ENCODE measurements around the gene MTOR.

Gene MTOR

DNA sequence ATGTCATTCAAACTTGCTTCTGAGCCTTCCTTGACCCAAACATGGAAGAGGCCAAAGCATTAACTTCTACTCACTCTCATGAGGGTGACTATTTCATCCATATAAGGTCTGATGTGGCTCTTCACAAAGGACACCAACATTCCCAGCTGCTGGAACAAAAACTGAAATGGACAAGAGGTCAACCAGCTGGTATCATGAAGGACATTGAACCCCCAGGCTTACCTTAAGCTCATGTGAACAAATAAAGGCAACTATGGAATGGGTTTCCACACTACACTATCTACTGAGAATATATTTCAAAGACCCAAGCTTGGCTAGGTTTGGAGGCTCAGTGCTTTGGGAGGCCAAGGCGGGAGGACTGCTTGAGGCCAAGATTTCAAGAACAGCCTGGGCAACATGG, 46.3 kb downstream of the MTOR start:
- no peak overlapping the region for H3K4me3 ChIP-seq (ENCODE audit: low read depth, low read length)
- no peak for TF ChIP-seq CTCF (IDR thresholded peaks at IDR 0.05; ENCODE audit: insufficient read depth, low read depth, low read length, missing control alignments)
- no peak for DNase-seq (ENCODE audit: low read depth)

GRCh38 chr1:11215381-11216005, 46.9 kb downstream of the MTOR start:
- no peak for TF ChIP-seq CTCF (IDR thresholded peaks at IDR 0.05; ENCODE audit: insufficient read depth, low read depth, low read length, missing control alignments)
- DNase-seq (ENCODE audit: low read depth) = no peak
- no peak overlapping the region for H3K4me3 ChIP-seq (ENCODE audit: low read depth, low read length)

DNA sequence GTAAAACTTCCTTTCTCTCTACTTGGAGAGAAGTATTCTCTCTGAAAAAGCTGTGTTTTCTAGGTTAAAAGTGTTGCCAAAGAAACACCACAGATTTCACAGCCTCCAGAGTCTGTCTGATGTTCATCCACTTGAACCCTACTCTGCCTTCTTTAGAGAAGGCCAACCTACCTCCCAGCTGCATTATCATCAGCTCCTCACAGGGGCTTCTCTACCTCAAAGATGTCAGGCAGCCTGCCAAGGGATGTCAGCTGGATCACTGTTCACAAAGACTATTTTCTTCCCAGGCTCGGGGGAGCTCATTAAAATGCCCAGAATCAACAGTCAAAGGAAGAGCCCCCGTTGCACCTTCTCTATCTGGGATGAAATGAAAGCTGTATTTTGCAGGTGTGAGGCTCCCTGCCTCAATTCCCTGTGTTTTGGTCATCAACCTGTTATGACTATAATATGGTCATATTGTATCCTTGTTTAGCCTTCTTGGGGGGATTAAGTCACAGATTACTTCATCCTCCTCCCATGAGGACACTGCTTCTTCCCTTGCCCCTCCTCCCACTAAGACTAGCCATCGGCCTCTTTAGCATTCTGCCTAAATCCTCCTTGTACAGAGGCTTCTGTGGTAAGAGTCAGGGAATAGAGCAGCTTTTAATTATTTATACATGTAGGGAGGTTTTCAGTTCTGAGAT, 47.5 kb downstream of the MTOR start:
- DNase-seq (ENCODE audit: low read depth) = no peak
- no peak overlapping the region for H3K4me3 ChIP-seq (ENCODE audit: low read depth, low read length)
- TF ChIP-seq CTCF (IDR thresholded peaks at IDR 0.05; ENCODE audit: insufficient read depth, low read depth, low read length, missing control alignments) = no peak

- no peak overlapping the region for H3K4me3 ChIP-seq (ENCODE audit: low read depth, low read length)
- no peak for DNase-seq (ENCODE audit: low read depth)
- no peak for TF ChIP-seq CTCF (IDR thresholded peaks at IDR 0.05; ENCODE audit: insufficient read depth, low read depth, low read length, missing control alignments)
These were observed 50.3 kb downstream of the MTOR start for GRCh38 chr1:11211925-11212587.

GRCh38 chr1:11211461-11211860, 50.9 kb downstream of the MTOR start:
- no peak for DNase-seq (ENCODE audit: low read depth)
- no peak overlapping the region for H3K4me3 ChIP-seq (ENCODE audit: low read depth, low read length)
- no peak for TF ChIP-seq CTCF (IDR thresholded peaks at IDR 0.05; ENCODE audit: insufficient read depth, low read depth, low read length, missing control alignments)

DNA sequence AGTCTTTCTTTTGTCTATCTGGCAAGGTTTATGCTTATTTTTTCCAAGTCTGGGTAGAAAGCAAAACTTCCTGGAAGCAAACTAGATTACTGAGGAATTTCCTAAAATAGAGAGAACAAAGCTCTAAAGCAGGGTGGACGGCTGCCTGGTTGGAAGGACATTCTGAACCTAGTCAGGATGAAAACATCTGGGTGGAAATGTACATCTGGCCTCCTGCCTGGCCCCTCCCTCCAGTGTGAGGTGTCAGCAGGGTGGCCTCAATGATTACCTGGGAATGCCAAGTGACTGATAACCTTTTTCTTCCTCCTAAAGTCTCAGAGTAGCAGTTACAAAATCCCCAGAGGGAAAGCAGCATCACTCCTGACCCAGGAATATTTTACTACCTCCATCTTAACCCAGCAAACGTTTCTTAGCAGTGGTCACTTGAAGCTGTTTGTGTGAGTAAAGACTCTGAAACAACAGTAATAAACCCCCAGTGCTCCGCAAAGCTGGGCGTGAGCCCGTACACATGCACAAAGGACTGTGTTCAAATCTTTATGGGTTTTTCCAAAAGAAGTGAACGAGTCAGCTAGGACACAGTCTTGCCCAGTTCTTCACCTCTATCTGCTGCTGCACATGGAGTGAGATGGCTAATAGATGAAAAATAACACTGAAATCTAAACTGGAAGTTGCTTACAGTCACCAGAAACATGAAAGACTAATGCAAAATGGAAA, 54.3 kb downstream of the MTOR start:
- H3K4me3 ChIP-seq (ENCODE audit: low read depth, low read length) = no peak overlapping the region
- TF ChIP-seq CTCF (IDR thresholded peaks at IDR 0.05; ENCODE audit: insufficient read depth, low read depth, low read length, missing control alignments) = no peak
- DNase-seq (ENCODE audit: low read depth) = no peak
